HL-60 (cell line): ENCODE results near the gene IL18BP.

Source experiments
- CTCF ChIP-seq: IDR thresholded peaks from one replicate; pipeline ENCODE4 v1.5.1; 2011; ENCODE audit warnings: low read length, control low read depth, inconsistent platforms; ENCODE audit not compliant: insufficient read depth
- GABPA ChIP-seq: IDR thresholded peaks from 2 replicates; pipeline ENCODE4 v1.6.1; 2012; ENCODE audit warnings: low read depth
- POLR2AphosphoS5 ChIP-seq: IDR thresholded peaks from 2 replicates; pipeline ENCODE4 v1.6.1; 2012; ENCODE audit warnings: low read depth
- SPI1 ChIP-seq: IDR thresholded peaks from 2 replicates; pipeline ENCODE4 v1.6.1; 2012; ENCODE audit warnings: low read depth, mild to moderate bottlenecking, borderline replicate concordance

DNA sequence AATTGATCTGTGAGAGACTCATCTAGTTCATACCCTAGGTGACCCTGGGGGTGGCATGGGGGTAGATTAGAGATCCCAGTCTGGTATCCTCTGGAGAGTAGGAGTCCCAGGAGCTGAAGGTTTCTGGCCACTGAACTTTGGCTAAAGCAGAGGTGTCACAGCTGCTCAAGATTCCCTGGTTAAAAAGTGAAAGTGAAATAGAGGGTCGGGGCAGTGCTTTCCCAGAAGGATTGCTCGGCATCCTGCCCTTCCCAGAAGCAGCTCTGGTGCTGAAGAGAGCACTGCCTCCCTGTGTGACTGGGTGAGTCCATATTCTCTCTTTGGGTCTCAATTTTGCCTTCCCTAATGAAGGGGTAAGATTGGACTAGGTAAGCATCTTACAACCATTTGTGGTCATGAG, 653 bp downstream of the IL18BP start:
- TF ChIP-seq CTCF: no peak
- TF ChIP-seq POLR2AphosphoS5: no peak
- TF ChIP-seq GABPA: no peak
- TF ChIP-seq SPI1: no peak
